IMR-90 (cell line): ENCODE measurements around the gene MICB. TPM values are rescaled to one million over a fixed set of nuclear protein-coding genes. Genes with fewer than 3 reads are reported as not detected.

ENCODE experiments used
- ATAC-seq: fragments of 200-7000 bp; cut with Tn5 transposase; 2 replicates; pipeline ENCODE4 v1.9.1; 2020; ENCODE audit warnings: low read depth, mild to moderate bottlenecking, moderate library complexity
- BruUV-seq: library from RNA; stranded (reverse); fragments of 400-500 nt; replicated peaks from 2 replicates; lab custom pipeline; 2021; lab: Mats Ljungman, UMichigan
- CTCF ChIA-PET: fragments of 300-600 bp; formaldehyde crosslinking; extraction: SDS; loops from one replicate; lab custom pipeline; 2021; ENCODE audit warnings: antibody characterized with exemption; lab: Yijun Ruan, JAX
- POLR2A ChIA-PET: fragments of 300-600 bp; sonication (Branson Sonifier 250); formaldehyde crosslinking; loops from one replicate; lab custom pipeline; 2022; ENCODE audit warnings: antibody characterized with exemption; ENCODE audit not compliant: unreplicated experiment; lab: Charles Lee
- DNase-seq: peaks from one replicate; pipeline ENCODE4 v3.0.0; 2013
- H2AFZ ChIP-seq: replicated peaks from 2 replicates; pipeline ENCODE3; 2013; ENCODE audit warnings: low read length, mild to moderate bottlenecking; ENCODE audit not compliant: poor library complexity
- H2AK5ac ChIP-seq: 2 replicates; pipeline ENCODE4 v1.6.1; 2013; ENCODE audit warnings: low read depth, low read length, inconsistent platforms
- H2AK9ac ChIP-seq: replicated peaks from 2 replicates; pipeline ENCODE3; 2013; ENCODE audit warnings: mild to moderate bottlenecking, low read depth, low read length, moderate library complexity; ENCODE audit not compliant: poor library complexity
- H2BK120ac ChIP-seq: 2 replicates; pipeline ENCODE4 v1.6.1; 2013; ENCODE audit warnings: low read depth, low read length, inconsistent platforms
- H2BK15ac ChIP-seq: 3 replicates; pipeline ENCODE4 v1.6.1; 2013; ENCODE audit warnings: low read depth, low read length, inconsistent platforms
- H2BK20ac ChIP-seq: 2 replicates; pipeline ENCODE4 v1.6.1; 2013; ENCODE audit warnings: low read depth, mild to moderate bottlenecking, inconsistent platforms, low read length, moderate library complexity
- H2BK5ac ChIP-seq: 2 replicates; pipeline ENCODE4 v1.6.1; 2013; ENCODE audit warnings: mild to moderate bottlenecking, low read depth, low read length, inconsistent platforms; ENCODE audit not compliant: poor library complexity, severe bottlenecking
- H3K14ac ChIP-seq: replicated peaks from 2 replicates; pipeline ENCODE4 v1.6.1; 2013; ENCODE audit warnings: low read depth, low read length, inconsistent platforms
- H3K18ac ChIP-seq: 2 replicates; pipeline ENCODE4 v1.6.1; 2013; ENCODE audit warnings: low read depth, low read length, control low read depth
- H3K23ac ChIP-seq: 2 replicates; pipeline ENCODE4 v1.6.1; 2013; ENCODE audit warnings: low read depth, low read length, inconsistent platforms
- H3K27ac ChIP-seq: 2 replicates; pipeline ENCODE4 v1.5.1; 2013; ENCODE audit warnings: mild to moderate bottlenecking, control low read depth, low read length; ENCODE audit not compliant: insufficient read depth
- H3K27me3 ChIP-seq: 2 replicates; pipeline ENCODE4 v1.6.1; 2013; ENCODE audit warnings: low read length; ENCODE audit not compliant: control insufficient read depth, insufficient read depth
- H3K36me3 ChIP-seq: 2 replicates; pipeline ENCODE4 v1.6.1; 2013; ENCODE audit warnings: low read length, mixed read lengths; ENCODE audit not compliant: control insufficient read depth, insufficient read depth
- H3K4ac ChIP-seq: 2 replicates; pipeline ENCODE4 v1.6.1; 2013; ENCODE audit warnings: low read depth, low read length, inconsistent platforms
- H3K4me1 ChIP-seq: 2 replicates; pipeline ENCODE4 v1.6.1; 2013; ENCODE audit warnings: low read length, mixed read lengths; ENCODE audit not compliant: control insufficient read depth, insufficient read depth
- H3K4me2 ChIP-seq: 2 replicates; pipeline ENCODE4 v1.6.1; 2013; ENCODE audit warnings: low read depth, mild to moderate bottlenecking, control low read depth, low read length, moderate library complexity
- H3K4me3 ChIP-seq: 2 replicates; pipeline ENCODE4 v1.5.1; 2013; ENCODE audit warnings: low read depth, mild to moderate bottlenecking, control low read depth, low read length, moderate library complexity; ENCODE audit not compliant: insufficient read depth
- H3K56ac ChIP-seq: 2 replicates; pipeline ENCODE4 v1.6.1; 2013; ENCODE audit warnings: low read length, inconsistent platforms; ENCODE audit not compliant: insufficient read depth; ENCODE audit errors: extremely low read depth
- H3K79me1 ChIP-seq, 2 experiments: 2 replicates each; pipeline ENCODE4 v1.6.1; 2013; ENCODE audit warnings: low read length in 2 of 2, inconsistent platforms in 1 of 2, low read depth in 1 of 2
- H3K9ac ChIP-seq: 2 replicates; pipeline ENCODE4 v1.6.1; 2013; ENCODE audit warnings: low read depth, low read length, control low read depth
- H3K9me1 ChIP-seq: 2 replicates; pipeline ENCODE4 v1.6.1; 2013; ENCODE audit warnings: low read length, inconsistent platforms; ENCODE audit not compliant: insufficient read depth
- H3K9me3 ChIP-seq: 2 replicates; pipeline ENCODE4 v1.6.1; 2013; ENCODE audit warnings: low read length; ENCODE audit not compliant: control insufficient read depth, insufficient read depth
- H4K20me1 ChIP-seq: 2 replicates; pipeline ENCODE4 v1.6.1; 2013; ENCODE audit warnings: low read length, inconsistent platforms; ENCODE audit not compliant: insufficient read depth
- H4K5ac ChIP-seq: 2 replicates; pipeline ENCODE4 v1.6.1; 2013; ENCODE audit warnings: mild to moderate bottlenecking, low read depth, low read length, control low read depth
- H4K8ac ChIP-seq, 2 experiments: 2 replicates each; pipeline ENCODE4 v1.6.1; 2013; ENCODE audit warnings: low read depth in 2 of 2, low read length in 2 of 2, control low read depth in 1 of 2, inconsistent platforms in 1 of 2
- H4K91ac ChIP-seq: 2 replicates; pipeline ENCODE4 v1.6.1; 2013; ENCODE audit warnings: low read depth, low read length, inconsistent platforms; ENCODE audit not compliant: insufficient read depth
- CEBPB ChIP-seq: IDR thresholded peaks from 2 replicates; pipeline ENCODE4 v1.6.1; 2012; ENCODE audit warnings: low read depth, low read length, improper control_type of control experiment
- CHD1 ChIP-seq: IDR thresholded peaks from 2 replicates; pipeline ENCODE4 v1.6.1; 2012; ENCODE audit warnings: low read depth, low read length, improper control_type of control experiment
- CTCF ChIP-seq: conservative IDR thresholded peaks from 2 replicates; pipeline ENCODE4 v1.5.1; 2012; ENCODE audit warnings: mild to moderate bottlenecking, low read depth, low read length, improper control_type of control experiment
- MXI1 ChIP-seq: IDR thresholded peaks from 2 replicates; pipeline ENCODE4 v1.6.1; 2012; ENCODE audit warnings: low read depth, mild to moderate bottlenecking, low read length, moderate library complexity, borderline replicate concordance
- POLR2A ChIP-seq: IDR thresholded peaks from 2 replicates; pipeline ENCODE4 v1.6.1; 2012; ENCODE audit warnings: mild to moderate bottlenecking, low read depth, low read length
- RAD21 ChIP-seq: IDR thresholded peaks from 2 replicates; pipeline ENCODE4 v1.6.1; 2012; ENCODE audit warnings: low read length, improper control_type of control experiment
- RCOR1 ChIP-seq: IDR thresholded peaks from 2 replicates; pipeline ENCODE4 v1.6.1; 2012; ENCODE audit warnings: mild to moderate bottlenecking, low read length, improper control_type of control experiment; ENCODE audit not compliant: insufficient replicate concordance
- RFX5 ChIP-seq: IDR thresholded peaks from 2 replicates; pipeline ENCODE4 v1.8.0; 2012; ENCODE audit warnings: low read depth, mild to moderate bottlenecking, low read length, moderate library complexity
- SMC3 ChIP-seq: fragments of 150-350 bp; IDR thresholded peaks from 2 replicates; pipeline ENCODE4 v1.6.1; 2016; ENCODE audit warnings: low read depth, mild to moderate bottlenecking, antibody characterized with exemption, low read length, moderate library complexity
- USF2 ChIP-seq: fragments of 150-350 bp; IDR thresholded peaks from 2 replicates; pipeline ENCODE4 v1.6.1; 2017; ENCODE audit warnings: mild to moderate bottlenecking, antibody characterized with exemption, low read length, low read depth
- WGBS, 2 experiments: methylation state at CpG; one replicate each; pipeline versions ENCODE4 v1.1.5 to v1.1.7; 2013; ENCODE audit warnings: missing lambda C conversion rate in 2 of 2; ENCODE audit not compliant: insufficient read length in 1 of 2; ENCODE audit errors: extremely low coverage in 2 of 2; 5-methylcytosine and 5-hydroxymethylcytosine counted together
- dilution Hi-C: fragments of 300-500 bp; cut with HindIII; formaldehyde crosslinking; loops from one replicate; pipeline ENCODE4 v1.14.3; 2018; ENCODE audit warnings: low sequenced_read_pairs; ENCODE audit not compliant: unreplicated experiment
- in situ Hi-C: fragments of 300-500 bp; cut with MboI; formaldehyde crosslinking; loops from 3 replicates; pipeline ENCODE4 v1.14.3; 2019; ENCODE audit warnings: low sequenced_read_pairs, inconsistent platforms, mixed read lengths
- intact Hi-C: fragments of 100-400 bp; cut with micrococcal nuclease; formaldehyde crosslinking; loops from 2 replicates; pipeline ENCODE4 v1.10.0; 2022
- polyA plus RNA-seq, 3 experiments: library from polyadenylated mRNA; depleted of rRNA; stranded (reverse); fragments of >200 nt; gene quantifications; 2 replicates each; pipeline ENCODE4 v1.2.3, GENCODE V29; 2012; ENCODE audit warnings: low replicate concordance in 1 of 3
- total RNA-seq: library from RNA; depleted of rRNA; stranded (reverse); fragments of >200 nt; gene quantifications from 2 replicates; pipeline ENCODE4 v1.2.3, GENCODE V29; 2012

MICB gene
- total and polyA plus RNA-seq, 2 of the 4 experiments (the other 2 are of a cell fraction) = 9.6 to 11.1 TPM

- in situ Hi-C loops = no loop called here
- Histone ChIP-seq H3K9me1 (0 out of 2 replicates have a peak, but pooled peaks cover 10% of the 10 kb centered on the region), H2BK120ac (no peak overlapping the region), H3K27me3 (no peaks in the 10 kb centered on the region), H2AK9ac (no peak overlapping the region), H2BK5ac (no peak overlapping the region), H4K5ac (no peak overlapping the region), H3K36me3 (peaks cover 80% of the 10 kb centered on the region), H3K4me2 (no peak overlapping the region), H3K4me3 (no peak overlapping the region), H3K4ac (no peak overlapping the region), H2BK20ac (no peak overlapping the region), H2AFZ (no peak overlapping the region), H3K9me3 (no peaks in the 10 kb centered on the region), H4K8ac (no peak overlapping the region), H2BK15ac (no peak overlapping the region), H3K14ac (no peak overlapping the region), H2AK5ac (no peak overlapping the region), H3K18ac (no peak overlapping the region), H3K4me1 (peaks cover 2% of the 10 kb centered on the region; the same call in 1 of the 2 replicates), H3K9ac (no peak overlapping the region), H4K20me1 (peaks cover 89% of the 10 kb centered on the region), H3K79me1 (peaks cover 44 to 74% of the 10 kb centered on the region in 2 experiments), H3K56ac (no peak overlapping the region), H3K27ac (no peak overlapping the region), H4K91ac (no peak overlapping the region), H3K23ac (no peak overlapping the region)
- ChIA-PET POLR2A (no interaction called here), CTCF (no interaction called here)
- ATAC-seq = no peak
- BruUV-seq = no TSS peak
- TF ChIP-seq POLR2A (no peak), RAD21 (no peak), RFX5 (no peak), RCOR1 (no peak), SMC3 (no peak), USF2 (no peak), CTCF (no peak), CEBPB (no peak), MXI1 (no peak), CHD1 (no peak)
- intact Hi-C loops = no loop called here
- no CpG with 5 or more reads among the region's 6 CpGs for WGBS, 2 experiments
- no peak for DNase-seq
- dilution Hi-C loops = no loop called here
These were observed 36.1 kb downstream of the MICB start for GRCh38 chr6:31534011-31534410.
